Endothelial cell (in vitro differentiated cells): ENCODE measurements around the gene ACTR1B. TPM values are rescaled to one million over a fixed set of nuclear protein-coding genes. Genes with fewer than 3 reads are reported as not detected.

Experiments
- DNase-seq: peaks from one replicate; pipeline ENCODE4 v3.0.0; 2021; ENCODE audit warnings: low spot score
- H3K27ac Mint-ChIP-seq: one replicate; pipeline ENCODE4 v1.8.0; 2021; ENCODE audit warnings: mixed read lengths, inconsistent platforms; ENCODE audit not compliant: unreplicated experiment
- H3K27me3 Mint-ChIP-seq: one replicate; pipeline ENCODE4 v1.8.0; 2021; ENCODE audit warnings: mild to moderate bottlenecking, moderate library complexity, mixed read lengths, inconsistent platforms; ENCODE audit not compliant: unreplicated experiment
- H3K36me3 Mint-ChIP-seq: one replicate; pipeline ENCODE4 v1.8.0; 2021; ENCODE audit warnings: mild to moderate bottlenecking, low read depth, mixed read lengths, inconsistent platforms; ENCODE audit not compliant: unreplicated experiment
- H3K4me1 Mint-ChIP-seq: one replicate; pipeline ENCODE4 v1.8.0; 2021; ENCODE audit warnings: mild to moderate bottlenecking, mixed read lengths, inconsistent platforms; ENCODE audit not compliant: unreplicated experiment
- H3K4me3 Mint-ChIP-seq: one replicate; pipeline ENCODE4 v1.8.0; 2021; ENCODE audit warnings: mild to moderate bottlenecking, mixed read lengths, inconsistent platforms; ENCODE audit not compliant: unreplicated experiment
- H3K9me3 Mint-ChIP-seq: one replicate; pipeline ENCODE4 v1.8.0; 2021; ENCODE audit warnings: mixed read lengths, inconsistent platforms; ENCODE audit not compliant: unreplicated experiment
- CTCF ChIP-seq: fragments of 200-600 bp; sonication (generic); IDR thresholded peaks from one replicate; pipeline ENCODE4 v1.5.0; 2021; ENCODE audit warnings: antibody characterized with exemption; ENCODE audit not compliant: unreplicated experiment
- total RNA-seq: library from RNA; stranded (reverse); fragmentation: NEBNext Ultra II Directional; extraction: Animal tissue kit (Norgen Biotek cat#: 25700); gene quantifications from one replicate; pipeline ENCODE4 v1.2.1, GENCODE V29; 2021; ENCODE audit not compliant: unreplicated experiment

ACTR1B gene
- total RNA-seq, 1 donor from 2014 or later = 52.1 TPM

- Mint-ChIP-seq H3K27ac (no peak overlapping the region), H3K4me3 (no peak overlapping the region), H3K36me3 (no peaks in the 10 kb centered on the region), H3K9me3 (no peaks in the 10 kb centered on the region), H3K27me3 (no peaks in the 10 kb centered on the region), H3K4me1 (peaks cover 9% of the 10 kb centered on the region)
- no peak for DNase-seq
- TF ChIP-seq CTCF = no peak
Measured at GRCh38 chr2:97703741-97704140, 39.9 kb upstream of the ACTR1B start.

GRCh38 chr2:97702731-97703470 is 39.1 kb upstream of the ACTR1B start:
- Mint-ChIP-seq H3K27ac (no peak overlapping the region), H3K27me3 (no peaks in the 10 kb centered on the region), H3K4me1 (peaks cover 9% of the 10 kb centered on the region), H3K36me3 (no peaks in the 10 kb centered on the region), H3K9me3 (no peaks in the 10 kb centered on the region), H3K4me3 (no peak overlapping the region)
- DNase-seq = no peak
- TF ChIP-seq CTCF = no peak

GRCh38 chr2:97701851-97702465 is 38.1 kb upstream of the ACTR1B start:
- DNase-seq = no peak
- Mint-ChIP-seq H3K27me3 (no peaks in the 10 kb centered on the region), H3K4me1 (peaks cover 9% of the 10 kb centered on the region), H3K27ac (no peak overlapping the region), H3K36me3 (no peaks in the 10 kb centered on the region), H3K9me3 (no peaks in the 10 kb centered on the region), H3K4me3 (peak overlapping the region; percentile 19)
- TF ChIP-seq CTCF = no peak

- no peak overlapping the region for H3K4me3 Mint-ChIP-seq
- H3K36me3 Mint-ChIP-seq = no peaks in the 10 kb centered on the region
- H3K27me3 Mint-ChIP-seq = no peaks in the 10 kb centered on the region
- DNase-seq = no peak
- H3K27ac Mint-ChIP-seq = no peak overlapping the region
- no peaks in the 10 kb centered on the region for H3K9me3 Mint-ChIP-seq
- TF ChIP-seq CTCF = no peak
- peaks cover 9% of the 10 kb centered on the region for H3K4me1 Mint-ChIP-seq
Measured at GRCh38 chr2:97701186-97701585, 37.3 kb upstream of the ACTR1B start.

- H3K36me3 Mint-ChIP-seq = no peaks in the 10 kb centered on the region
- H3K27me3 Mint-ChIP-seq = no peaks in the 10 kb centered on the region
- TF ChIP-seq CTCF = peak; percentile 70
- H3K4me1 Mint-ChIP-seq = peaks cover 9% of the 10 kb centered on the region
- H3K9me3 Mint-ChIP-seq = no peaks in the 10 kb centered on the region
- H3K27ac Mint-ChIP-seq = no peak overlapping the region
- peak; percentile 78 for DNase-seq
- no peak overlapping the region for H3K4me3 Mint-ChIP-seq
Measured at GRCh38 chr2:97699765-97700444, 36.1 kb upstream of the ACTR1B start.
